Breast epithelium (tissue), 4 donors: ENCODE measurements around the gene C3orf18. TPM values are rescaled to one million over a fixed set of nuclear protein-coding genes. Genes with fewer than 3 reads are reported as not detected.
A peak's percentile ranks its signal among the peaks of the same experiment; 100 is the strongest.

ENCODE experiments used
- DNase-seq, 2 donors: peaks; one replicate each; pipeline ENCODE4 v3.0.0-alpha.2; 2019; ENCODE audit warnings: low spot score in 2 of 2
- H3K27ac ChIP-seq, 2 donors: fragments of 200-600 bp; sonication (generic) in 1 of 2; one replicate each; pipeline ENCODE4 v1.5.1; 2016 to 2019; ENCODE audit warnings: mild to moderate bottlenecking in 1 of 2
- H3K27me3 ChIP-seq, 2 donors: fragments of 200-600 bp; sonication (generic) in 1 of 2; one replicate each; pipeline versions ENCODE4 v1.5.1 to v1.6.0; 2017 to 2019; ENCODE audit warnings: control low read depth in 1 of 2, mild to moderate bottlenecking in 1 of 2
- H3K36me3 ChIP-seq: fragments of 200-600 bp; one replicate; pipeline ENCODE4 v1.5.1; 2019
- H3K4me1 ChIP-seq, 2 donors: fragments of 200-600 bp; sonication (generic); one replicate each; pipeline ENCODE4 v1.5.1; 2016 to 2019; ENCODE audit warnings: control low read depth in 1 of 2
- H3K4me3 ChIP-seq, 3 donors: fragments of 200-600 bp; sonication (generic); 1 replicate in 2 of 3; 2 replicates in 1 of 3; pipeline ENCODE4 v1.5.1; 2016 to 2019; ENCODE audit warnings: mild to moderate bottlenecking in 3 of 3, moderate library complexity in 2 of 3
- H3K9me3 ChIP-seq, 2 donors: fragments of 200-600 bp; sonication (generic) in 1 of 2; one replicate each; pipeline ENCODE4 v1.5.1; 2016 to 2019; ENCODE audit warnings: control low read depth in 1 of 2
- POLR2A ChIP-seq: fragments of 450-650 bp; IDR thresholded peaks from one replicate; pipeline ENCODE4 v1.6.1; 2016; ENCODE audit warnings: antibody characterized with exemption, mild to moderate bottlenecking, moderate library complexity
- POLR2AphosphoS5 ChIP-seq, 3 donors: sonication (generic); formaldehyde crosslinking; IDR thresholded peaks; one replicate each; pipeline ENCODE4 v1.6.1; 2017; ENCODE audit warnings: antibody characterized with exemption in 3 of 3
- intact Hi-C: fragments of 100-400 bp; cut with DNase I; formaldehyde crosslinking; loops from one replicate; pipeline ENCODE4 v1.15.1; 2023; ENCODE audit warnings: low total_unique reads
- total RNA-seq, 3 donors: library from RNA; depleted of rRNA; stranded (reverse); fragments of >200 nt; gene quantifications; one replicate each; pipeline ENCODE4 v1.1.0, GENCODE V29; 2016
- TF ChIP-seq, protein P1 (sequence below), 3 donors: fragments of 450-650 bp; IDR thresholded peaks; one replicate each; pipeline ENCODE4 v1.5.1; 2016 to 2017; ENCODE audit warnings: antibody characterized with exemption in 3 of 3, mild to moderate bottlenecking in 3 of 3, moderate library complexity in 3 of 3

C3orf18 gene
- total RNA-seq, 3 donors from 2014 or later, result 10.7 to 16.8 (median 15.1) TPM

DNA sequence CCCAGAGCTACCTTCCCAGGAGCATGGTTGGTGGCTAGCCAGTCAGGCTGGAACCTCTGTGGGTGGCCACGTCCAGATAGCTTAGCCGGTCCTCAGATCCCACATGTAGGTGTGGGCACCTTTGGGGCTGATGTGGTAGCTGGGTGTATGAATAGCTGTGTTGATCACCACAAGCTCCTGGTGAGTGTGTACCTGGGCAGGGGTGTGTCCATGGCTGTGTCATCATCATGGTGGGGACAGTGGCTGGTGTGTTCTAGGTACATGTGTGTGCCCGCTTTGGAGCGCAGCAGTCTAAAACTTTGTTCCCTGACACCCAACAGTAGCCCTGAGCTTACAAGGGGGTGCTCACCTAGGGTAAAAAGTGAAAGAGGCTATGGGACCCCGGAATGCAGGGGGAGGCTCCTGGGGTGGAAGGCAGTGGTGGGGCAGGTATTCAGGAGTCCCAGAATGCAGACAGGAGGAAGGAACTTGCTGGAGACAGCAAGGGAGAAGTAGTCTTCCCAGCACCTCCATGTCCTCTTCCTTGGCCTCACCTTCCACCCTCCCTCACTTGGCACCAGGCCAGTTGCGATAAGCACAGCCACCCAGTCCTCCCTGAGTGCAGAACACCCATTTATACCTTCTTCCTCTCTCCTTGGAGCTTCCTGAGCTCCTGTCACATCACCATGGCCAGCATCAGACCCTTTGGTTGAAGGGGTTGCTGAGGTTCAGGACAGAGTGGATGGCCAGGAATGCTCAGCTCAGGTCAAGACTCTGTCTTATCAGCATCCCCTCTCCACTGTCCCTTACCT lies 42.8 kb upstream of the C3orf18 start:
- intact Hi-C loops, result loop anchor here (2.0 to 5.0 kb wide), 2 partner anchors 38 to 777 kb away; partner anchors contain the start of gene MANF
- no peak for DNase-seq
- Histone ChIP-seq H3K27me3 (no peaks in the 10 kb centered on the region), H3K27ac (peak overlapping the region; percentile 91 to 98), H3K36me3 (no peaks in the 10 kb centered on the region), H3K4me1 (peaks cover 20 to 48% of the 10 kb centered on the region in 2 donors), H3K9me3 (no peaks in the 10 kb centered on the region), H3K4me3 (peak overlapping the region; percentile 61 to 95 (median 76))
- TF ChIP-seq, protein P1, sequence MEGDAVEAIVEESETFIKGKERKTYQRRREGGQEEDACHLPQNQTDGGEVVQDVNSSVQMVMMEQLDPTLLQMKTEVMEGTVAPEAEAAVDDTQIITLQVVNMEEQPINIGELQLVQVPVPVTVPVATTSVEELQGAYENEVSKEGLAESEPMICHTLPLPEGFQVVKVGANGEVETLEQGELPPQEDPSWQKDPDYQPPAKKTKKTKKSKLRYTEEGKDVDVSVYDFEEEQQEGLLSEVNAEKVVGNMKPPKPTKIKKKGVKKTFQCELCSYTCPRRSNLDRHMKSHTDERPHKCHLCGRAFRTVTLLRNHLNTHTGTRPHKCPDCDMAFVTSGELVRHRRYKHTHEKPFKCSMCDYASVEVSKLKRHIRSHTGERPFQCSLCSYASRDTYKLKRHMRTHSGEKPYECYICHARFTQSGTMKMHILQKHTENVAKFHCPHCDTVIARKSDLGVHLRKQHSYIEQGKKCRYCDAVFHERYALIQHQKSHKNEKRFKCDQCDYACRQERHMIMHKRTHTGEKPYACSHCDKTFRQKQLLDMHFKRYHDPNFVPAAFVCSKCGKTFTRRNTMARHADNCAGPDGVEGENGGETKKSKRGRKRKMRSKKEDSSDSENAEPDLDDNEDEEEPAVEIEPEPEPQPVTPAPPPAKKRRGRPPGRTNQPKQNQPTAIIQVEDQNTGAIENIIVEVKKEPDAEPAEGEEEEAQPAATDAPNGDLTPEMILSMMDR (IDR thresholded peaks at IDR 0.05), result no peak
- TF ChIP-seq POLR2AphosphoS5 (IDR thresholded peaks at IDR 0.05) (no peak), POLR2A (no peak)

DNA sequence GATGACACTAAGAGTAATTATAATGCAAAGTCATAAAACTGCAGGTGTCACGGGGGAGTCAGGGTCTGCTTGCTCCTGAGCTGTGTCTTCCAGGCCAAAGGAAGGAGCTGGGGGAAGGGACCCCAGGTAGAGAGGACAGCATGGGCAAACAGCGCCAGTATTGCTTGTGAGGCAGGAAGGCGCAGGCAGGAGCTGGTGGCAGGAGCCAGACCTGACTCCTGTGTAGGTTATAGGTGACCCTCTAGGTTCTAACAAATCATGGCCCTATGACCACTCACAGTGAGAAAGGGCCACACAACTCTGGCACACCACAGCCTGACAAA lies 42.2 kb upstream of the C3orf18 start:
- Histone ChIP-seq H3K4me3 (peak overlapping the region; percentile 61 to 95 (median 76)), H3K27ac (peak overlapping the region; percentile 91 to 98), H3K36me3 (no peaks in the 10 kb centered on the region), H3K4me1 (peaks cover 20 to 54% of the 10 kb centered on the region in 2 donors), H3K9me3 (no peaks in the 10 kb centered on the region), H3K27me3 (no peaks in the 10 kb centered on the region)
- TF ChIP-seq POLR2AphosphoS5 (IDR thresholded peaks at IDR 0.05) (no peak), POLR2A (no peak)
- TF ChIP-seq, protein P1 (IDR thresholded peaks at IDR 0.05), result no peak
- intact Hi-C loops, result loop anchor here (2.0 to 5.0 kb wide), 2 partner anchors 37 to 778 kb away; partner anchors contain the start of gene MANF
- no peak for DNase-seq

DNA sequence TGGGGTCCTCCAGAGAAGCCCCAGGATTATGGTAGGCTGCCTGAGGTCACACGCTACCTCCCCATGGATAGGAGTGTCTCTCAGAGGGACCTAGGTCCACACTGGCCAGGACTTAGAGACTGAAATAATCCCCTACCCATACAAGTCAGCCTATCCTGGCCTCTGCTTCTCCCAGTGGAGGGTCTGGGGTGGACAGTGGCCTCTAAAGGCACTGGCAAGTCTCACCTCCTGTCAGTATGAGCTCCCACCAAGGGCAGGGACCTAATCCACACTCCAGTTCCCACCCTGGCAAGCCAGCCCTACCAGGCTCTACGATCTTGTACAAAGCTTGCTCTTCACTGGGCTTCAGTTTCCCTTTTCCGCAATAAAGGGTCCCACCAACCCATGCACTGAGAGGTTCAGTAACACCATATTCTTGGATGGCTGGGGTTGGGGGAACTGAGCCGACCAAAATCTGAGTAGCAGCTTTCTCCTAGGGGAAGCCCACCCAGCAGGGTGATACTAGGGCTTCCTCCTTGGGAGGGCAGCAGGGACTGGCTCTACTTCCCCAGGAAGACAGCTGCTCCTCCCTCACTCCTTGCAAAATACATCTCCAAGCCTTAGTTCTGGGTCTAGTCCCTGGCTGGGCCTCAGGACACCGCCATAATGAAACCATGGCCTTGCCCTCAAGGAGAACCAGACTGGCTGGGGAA lies 41.7 kb upstream of the C3orf18 start:
- H3K9me3 ChIP-seq, result no peaks in the 10 kb centered on the region
- TF ChIP-seq POLR2AphosphoS5 (IDR thresholded peaks at IDR 0.05) (no peak), POLR2A (no peak)
- TF ChIP-seq, protein P1 (IDR thresholded peaks at IDR 0.05), result no peak

DNA sequence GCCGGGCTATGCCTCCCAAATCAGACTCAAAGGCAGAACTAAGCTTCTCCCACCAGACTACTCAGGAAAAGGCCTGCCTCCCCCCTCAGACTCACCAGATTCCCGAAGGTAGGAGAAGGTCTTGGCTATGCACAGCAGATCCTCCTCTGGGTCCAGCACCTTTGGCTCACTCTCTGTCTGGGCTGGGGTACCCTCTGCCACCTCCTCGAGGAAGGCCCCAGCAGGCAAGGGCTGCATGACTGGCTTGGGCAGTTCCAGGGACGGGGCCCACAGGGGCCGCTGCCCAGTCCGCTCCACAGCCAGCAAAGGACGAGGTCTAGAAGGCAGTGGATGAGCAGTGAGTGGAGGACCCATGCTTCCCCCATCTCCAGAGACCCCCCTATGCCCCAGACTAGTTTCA lies 40.7 kb upstream of the C3orf18 start:
- no peak for TF ChIP-seq POLR2AphosphoS5 (IDR thresholded peaks at IDR 0.05)
- no peak for TF ChIP-seq POLR2A
- TF ChIP-seq, protein P1 (IDR thresholded peaks at IDR 0.05), result no peak
- Histone ChIP-seq H3K4me3 (peak overlapping the region in 1 of 3 donors; percentile 95), H3K27ac (peak overlapping the region; percentile 98 to 99), H3K9me3 (no peaks in the 10 kb centered on the region), H3K36me3 (no peaks in the 10 kb centered on the region), H3K4me1 (peaks cover 21 to 69% of the 10 kb centered on the region in 2 donors), H3K27me3 (no peaks in the 10 kb centered on the region)
- intact Hi-C loops, result no loop called here
- no peak for DNase-seq

More for the DNA sequence above, 41.7 kb upstream of the C3orf18 start:
- intact Hi-C loops, result no loop called here
- no peaks in the 10 kb centered on the region for H3K36me3 ChIP-seq
- H3K27ac ChIP-seq, result peak overlapping the region; percentile 98 to 99
- H3K4me1 ChIP-seq, result peaks cover 20 to 59% of the 10 kb centered on the region in 2 donors
- H3K4me3 ChIP-seq, result peak overlapping the region; percentile 61 to 95 (median 76)
- no peak for DNase-seq
- H3K27me3 ChIP-seq, result no peaks in the 10 kb centered on the region
